Measurements from ENCODE around the gene DHDDS.
"Not testable (repeated sequence)": the region's sequence is repeated elsewhere in the genome, so short reads cannot be mapped to it uniquely, and the experiment has no call there.

Gene DHDDS

GRCh38 chr1:26515836-26516235 is 83.7 kb downstream of the DHDDS start:
- not testable (repeated sequence) for H3K4me1 ChIP-seq (ENCODE audit: control insufficient read depth in 2 of 2, insufficient read depth in 1 of 2, low read depth in 1 of 2, low read length in 2 of 2); H3K4me3 ChIP-seq (ENCODE audit: low read length in 2 of 2); H2BK12ac ChIP-seq (ENCODE audit: low read length); H3K27me3 ChIP-seq (ENCODE audit: control insufficient read depth in 3 of 3, insufficient read depth in 3 of 3, low read depth in 1 of 3, low read length in 3 of 3); H2AK5ac ChIP-seq (ENCODE audit: low read depth, low read length); H2BK120ac ChIP-seq (ENCODE audit: low read depth, low read length); DNase-seq (ENCODE audit: low spot score); H3K18ac ChIP-seq (ENCODE audit: low read length); H3K27ac ChIP-seq (replicated peaks; ENCODE audit: low read length); H3K9ac ChIP-seq (ENCODE audit: low read depth, low read length, poor library complexity); H4K8ac ChIP-seq (ENCODE audit: low read depth, low read length); H2BK5ac ChIP-seq (ENCODE audit: low read length); H3K4ac ChIP-seq (ENCODE audit: low read length); H4K91ac ChIP-seq (ENCODE audit: low read depth, low read length, poor library complexity); H3K36me3 ChIP-seq (replicated peaks in 1 of 2; ENCODE audit: control insufficient read depth in 2 of 2, insufficient read depth in 2 of 2, low read length in 2 of 2); H3K4me2 ChIP-seq (ENCODE audit: insufficient read depth, low read length, poor library complexity, severe bottlenecking); H2BK15ac ChIP-seq (ENCODE audit: low read length); H3K14ac ChIP-seq (ENCODE audit: low read length); H3K9me3 ChIP-seq (replicated peaks in 1 of 2; ENCODE audit: control insufficient read depth in 2 of 2, insufficient read depth in 1 of 2, low read depth in 1 of 2, low read length in 2 of 2); H3K79me1 ChIP-seq (ENCODE audit: low read depth, low read length); H3K23ac ChIP-seq (ENCODE audit: low read depth, low read length, poor library complexity); H2AFZ ChIP-seq (ENCODE audit: low read length)
- whole genome bisulfite sequencing, 2 donors (ENCODE audit: extremely low coverage in 2 of 2, insufficient read length in 2 of 2, insufficient replicate concordance in 1 of 2): no CpG with 5 or more reads among the region's 4 CpGs

GRCh38 chr1:26516987-26517765 is 85.1 kb downstream of the DHDDS start:
- Histone ChIP-seq H3K14ac (ENCODE audit: low read length) (no peak overlapping the region), H2BK12ac (ENCODE audit: low read length) (no peak overlapping the region), H3K23ac (ENCODE audit: low read depth, low read length, poor library complexity) (no peak overlapping the region), H3K4me2 (ENCODE audit: insufficient read depth, low read length, poor library complexity, severe bottlenecking) (no peak overlapping the region), H2BK5ac (ENCODE audit: low read length) (no peak overlapping the region), H2BK120ac (ENCODE audit: low read depth, low read length) (no peak overlapping the region), H3K9me3 (replicated peaks in 1 of 2; ENCODE audit: control insufficient read depth in 2 of 2, insufficient read depth in 1 of 2, low read depth in 1 of 2, low read length in 2 of 2) (no peaks in the 10 kb centered on the region), H3K4me1 (ENCODE audit: control insufficient read depth in 2 of 2, insufficient read depth in 1 of 2, low read depth in 1 of 2, low read length in 2 of 2) (peaks cover 0 to 3% of the 10 kb centered on the region in 2 donors), H3K4ac (ENCODE audit: low read length) (no peak overlapping the region), H3K4me3 (ENCODE audit: low read length in 2 of 2) (no peak overlapping the region), H3K79me1 (ENCODE audit: low read depth, low read length) (no peaks in the 10 kb centered on the region), H2AFZ (ENCODE audit: low read length) (peak overlapping the region; percentile 67), H3K27ac (replicated peaks; ENCODE audit: low read length) (no peak overlapping the region), H4K91ac (ENCODE audit: low read depth, low read length, poor library complexity) (no peak overlapping the region), H3K27me3 (ENCODE audit: control insufficient read depth in 3 of 3, insufficient read depth in 3 of 3, low read depth in 1 of 3, low read length in 3 of 3) (peaks cover 0 to 7% (median 0%) of the 10 kb centered on the region in 3 experiments), H3K9ac (ENCODE audit: low read depth, low read length, poor library complexity) (no peak overlapping the region), H4K8ac (ENCODE audit: low read depth, low read length) (no peak overlapping the region), H3K18ac (ENCODE audit: low read length) (no peak overlapping the region), H3K36me3 (replicated peaks in 1 of 2; ENCODE audit: control insufficient read depth in 2 of 2, insufficient read depth in 2 of 2, low read length in 2 of 2) (no peaks in the 10 kb centered on the region), H2BK15ac (ENCODE audit: low read length) (no peak overlapping the region), H2AK5ac (ENCODE audit: low read depth, low read length) (no peak overlapping the region)
- DNase-seq (ENCODE audit: low spot score): no peak
- WGBS, 2 donors (ENCODE audit: extremely low coverage in 2 of 2, insufficient read length in 2 of 2, insufficient replicate concordance in 1 of 2): no CpG with 5 or more reads among the region's 4 CpGs

- no peak for DNase-seq (ENCODE audit: low spot score)
- Histone ChIP-seq H3K27ac (replicated peaks; ENCODE audit: low read length) (no peak overlapping the region), H3K9me3 (replicated peaks in 1 of 2; ENCODE audit: control insufficient read depth in 2 of 2, insufficient read depth in 1 of 2, low read depth in 1 of 2, low read length in 2 of 2) (no peaks in the 10 kb centered on the region), H3K4ac (ENCODE audit: low read length) (no peak overlapping the region), H2BK5ac (ENCODE audit: low read length) (no peak overlapping the region), H2AK5ac (ENCODE audit: low read depth, low read length) (no peak overlapping the region), H4K8ac (ENCODE audit: low read depth, low read length) (no peak overlapping the region), H3K36me3 (replicated peaks in 1 of 2; ENCODE audit: control insufficient read depth in 2 of 2, insufficient read depth in 2 of 2, low read length in 2 of 2) (no peaks in the 10 kb centered on the region), H2AFZ (ENCODE audit: low read length) (peak overlapping the region; percentile 67), H2BK120ac (ENCODE audit: low read depth, low read length) (no peak overlapping the region), H3K14ac (ENCODE audit: low read length) (no peak overlapping the region), H3K18ac (ENCODE audit: low read length) (no peak overlapping the region), H3K79me1 (ENCODE audit: low read depth, low read length) (no peaks in the 10 kb centered on the region), H3K4me2 (ENCODE audit: insufficient read depth, low read length, poor library complexity, severe bottlenecking) (no peak overlapping the region), H2BK12ac (ENCODE audit: low read length) (no peak overlapping the region), H3K4me3 (ENCODE audit: low read length in 2 of 2) (no peak overlapping the region), H3K27me3 (ENCODE audit: control insufficient read depth in 3 of 3, insufficient read depth in 3 of 3, low read depth in 1 of 3, low read length in 3 of 3) (peaks cover 0 to 7% (median 0%) of the 10 kb centered on the region in 3 experiments), H3K9ac (ENCODE audit: low read depth, low read length, poor library complexity) (no peak overlapping the region), H4K91ac (ENCODE audit: low read depth, low read length, poor library complexity) (no peak overlapping the region), H3K23ac (ENCODE audit: low read depth, low read length, poor library complexity) (no peak overlapping the region), H2BK15ac (ENCODE audit: low read length) (no peak overlapping the region), H3K4me1 (ENCODE audit: control insufficient read depth in 2 of 2, insufficient read depth in 1 of 2, low read depth in 1 of 2, low read length in 2 of 2) (peaks cover 0 to 3% of the 10 kb centered on the region in 2 donors)
- no CpG with 5 or more reads among the region's 1 CpG for WGBS, 2 donors (ENCODE audit: extremely low coverage in 2 of 2, insufficient read length in 2 of 2, insufficient replicate concordance in 1 of 2)
These were observed 85.6 kb downstream of the DHDDS start for GRCh38 chr1:26517766-26518049.

- Histone ChIP-seq H3K14ac (ENCODE audit: low read length) (no peak overlapping the region), H3K27me3 (ENCODE audit: control insufficient read depth in 3 of 3, insufficient read depth in 3 of 3, low read depth in 1 of 3, low read length in 3 of 3) (peaks cover 0 to 7% (median 0%) of the 10 kb centered on the region in 3 experiments), H3K4me3 (ENCODE audit: low read length in 2 of 2) (no peak overlapping the region), H2BK15ac (ENCODE audit: low read length) (no peak overlapping the region), H3K4ac (ENCODE audit: low read length) (no peak overlapping the region), H3K4me2 (ENCODE audit: insufficient read depth, low read length, poor library complexity, severe bottlenecking) (no peak overlapping the region), H3K9me3 (replicated peaks in 1 of 2; ENCODE audit: control insufficient read depth in 2 of 2, insufficient read depth in 1 of 2, low read depth in 1 of 2, low read length in 2 of 2) (no peaks in the 10 kb centered on the region), H3K27ac (replicated peaks; ENCODE audit: low read length) (no peak overlapping the region), H3K79me1 (ENCODE audit: low read depth, low read length) (no peaks in the 10 kb centered on the region), H2BK5ac (ENCODE audit: low read length) (no peak overlapping the region), H4K91ac (ENCODE audit: low read depth, low read length, poor library complexity) (no peak overlapping the region), H4K8ac (ENCODE audit: low read depth, low read length) (no peak overlapping the region), H3K36me3 (replicated peaks in 1 of 2; ENCODE audit: control insufficient read depth in 2 of 2, insufficient read depth in 2 of 2, low read length in 2 of 2) (no peaks in the 10 kb centered on the region), H2AFZ (ENCODE audit: low read length) (no peak overlapping the region), H3K9ac (ENCODE audit: low read depth, low read length, poor library complexity) (no peak overlapping the region), H2BK120ac (ENCODE audit: low read depth, low read length) (no peak overlapping the region), H2BK12ac (ENCODE audit: low read length) (no peak overlapping the region), H3K23ac (ENCODE audit: low read depth, low read length, poor library complexity) (no peak overlapping the region), H2AK5ac (ENCODE audit: low read depth, low read length) (no peak overlapping the region), H3K4me1 (ENCODE audit: control insufficient read depth in 2 of 2, insufficient read depth in 1 of 2, low read depth in 1 of 2, low read length in 2 of 2) (peaks cover 0 to 3% of the 10 kb centered on the region in 2 donors), H3K18ac (ENCODE audit: low read length) (no peak overlapping the region)
- no CpG with 5 or more reads among the region's 6 CpGs for WGBS, 2 donors (ENCODE audit: extremely low coverage in 2 of 2, insufficient read length in 2 of 2, insufficient replicate concordance in 1 of 2)
- DNase-seq (ENCODE audit: low spot score): no peak
These were observed 86.2 kb downstream of the DHDDS start for GRCh38 chr1:26518355-26518754.
